GM18873 (cell line): ENCODE data around the gene DOCK10.
A peak's percentile ranks its signal among the peaks of the same experiment; 100 is the strongest.

ENCODE experiments used
- ATAC-seq: cut with Tn5 transposase; IDR thresholded peaks from one replicate; pipeline ENCODE4 v1.9.1; 2021; ENCODE audit warnings: mild to moderate bottlenecking, moderate library complexity, moderate number of reproducible peaks; ENCODE audit not compliant: unreplicated experiment, low FRiP score

The DOCK10 gene

GRCh38 chr2:225017098-225017685 is 25.1 kb downstream of the DOCK10 start:
- no peak for ATAC-seq

- ATAC-seq, result no peak
Measured at GRCh38 chr2:225013425-225014365, 28.6 kb downstream of the DOCK10 start.

- no peak for ATAC-seq
Measured at GRCh38 chr2:225011585-225011984, 30.7 kb downstream of the DOCK10 start.

- ATAC-seq, result no peak
Measured at GRCh38 chr2:225010804-225011203, 31.5 kb downstream of the DOCK10 start.

GRCh38 chr2:225009768-225010167 is 32.5 kb downstream of the DOCK10 start:
- ATAC-seq, result no peak

- no peak for ATAC-seq
Measured at GRCh38 chr2:225008935-225009334, 33.3 kb downstream of the DOCK10 start.

- ATAC-seq, result peak; percentile 64
Measured at GRCh38 chr2:225008179-225008856, 34.0 kb downstream of the DOCK10 start.

- ATAC-seq, result no peak
Measured at GRCh38 chr2:225006730-225007129, 35.5 kb downstream of the DOCK10 start.

- ATAC-seq, result no peak
Measured at GRCh38 chr2:225004597-225004996, 37.7 kb downstream of the DOCK10 start.

- peak; percentile 96 for ATAC-seq
Measured at GRCh38 chr2:225002656-225003045, 39.6 kb downstream of the DOCK10 start.

- no peak for ATAC-seq
Measured at GRCh38 chr2:225002039-225002655, 40.1 kb downstream of the DOCK10 start.

GRCh38 chr2:224999754-225000153 is 42.5 kb downstream of the DOCK10 start:
- no peak for ATAC-seq

GRCh38 chr2:224999321-224999720 is 42.9 kb downstream of the DOCK10 start:
- ATAC-seq, result no peak

GRCh38 chr2:224997802-224998201 is 44.5 kb downstream of the DOCK10 start:
- ATAC-seq, result no peak

GRCh38 chr2:224995419-224995818 is 46.8 kb downstream of the DOCK10 start:
- no peak for ATAC-seq

- ATAC-seq, result no peak
Measured at GRCh38 chr2:224994242-224994823, 47.9 kb downstream of the DOCK10 start.

- no peak for ATAC-seq
Measured at GRCh38 chr2:224990710-224991109, 51.6 kb downstream of the DOCK10 start.

GRCh38 chr2:224987733-224988132 is 54.5 kb downstream of the DOCK10 start:
- no peak for ATAC-seq

GRCh38 chr2:224986477-224986876 is 55.8 kb downstream of the DOCK10 start:
- ATAC-seq, result no peak

GRCh38 chr2:224984637-224985036 is 57.6 kb downstream of the DOCK10 start:
- no peak for ATAC-seq
